GM12801 (cell line): Measurements from ENCODE around the gene PROCA1.

ENCODE experiments used
- TF ChIP-seq, protein P1 (sequence below): IDR thresholded peaks from one replicate; pipeline ENCODE4 v1.5.1; 2011; ENCODE audit warnings: control low read depth; ENCODE audit not compliant: insufficient read length; ENCODE audit errors: extremely low read depth

PROCA1 gene

DNA sequence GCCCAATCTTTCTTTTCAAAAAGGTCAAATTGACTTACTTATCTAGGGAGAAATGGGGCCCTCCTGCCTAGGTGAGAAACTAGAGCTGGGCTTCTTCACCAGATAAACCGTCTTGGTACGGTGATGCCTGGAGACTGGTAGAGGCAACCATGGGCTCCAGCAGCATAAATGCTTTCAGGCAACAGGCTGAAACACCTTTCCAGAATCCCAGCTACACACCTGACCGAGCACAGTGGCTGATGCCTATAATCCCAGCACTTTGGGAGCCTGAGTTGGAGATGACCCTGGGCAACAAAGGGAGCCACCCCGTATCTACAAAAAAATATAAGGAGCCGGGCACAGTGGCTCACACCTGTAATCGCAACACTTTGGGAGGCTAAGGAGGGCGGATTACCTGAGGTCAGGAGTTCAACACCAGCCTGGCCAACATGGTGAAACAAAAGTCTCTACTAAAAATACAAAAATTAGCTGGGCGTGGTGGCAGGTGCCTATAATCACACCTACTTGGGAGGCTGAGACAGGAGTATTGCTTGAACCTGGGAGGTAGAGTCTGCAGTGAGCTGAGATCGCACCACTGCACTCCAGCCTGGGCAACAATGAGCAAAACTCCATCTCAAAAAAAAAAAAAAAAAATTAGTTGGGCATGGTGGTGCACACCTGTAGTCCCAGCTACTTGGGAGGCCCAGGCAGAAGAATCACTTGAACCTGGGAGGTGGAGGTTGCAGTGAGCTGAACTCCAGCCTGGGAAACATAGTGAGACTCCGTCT, 40.1 kb upstream of the PROCA1 start:
- TF ChIP-seq, protein P1, sequence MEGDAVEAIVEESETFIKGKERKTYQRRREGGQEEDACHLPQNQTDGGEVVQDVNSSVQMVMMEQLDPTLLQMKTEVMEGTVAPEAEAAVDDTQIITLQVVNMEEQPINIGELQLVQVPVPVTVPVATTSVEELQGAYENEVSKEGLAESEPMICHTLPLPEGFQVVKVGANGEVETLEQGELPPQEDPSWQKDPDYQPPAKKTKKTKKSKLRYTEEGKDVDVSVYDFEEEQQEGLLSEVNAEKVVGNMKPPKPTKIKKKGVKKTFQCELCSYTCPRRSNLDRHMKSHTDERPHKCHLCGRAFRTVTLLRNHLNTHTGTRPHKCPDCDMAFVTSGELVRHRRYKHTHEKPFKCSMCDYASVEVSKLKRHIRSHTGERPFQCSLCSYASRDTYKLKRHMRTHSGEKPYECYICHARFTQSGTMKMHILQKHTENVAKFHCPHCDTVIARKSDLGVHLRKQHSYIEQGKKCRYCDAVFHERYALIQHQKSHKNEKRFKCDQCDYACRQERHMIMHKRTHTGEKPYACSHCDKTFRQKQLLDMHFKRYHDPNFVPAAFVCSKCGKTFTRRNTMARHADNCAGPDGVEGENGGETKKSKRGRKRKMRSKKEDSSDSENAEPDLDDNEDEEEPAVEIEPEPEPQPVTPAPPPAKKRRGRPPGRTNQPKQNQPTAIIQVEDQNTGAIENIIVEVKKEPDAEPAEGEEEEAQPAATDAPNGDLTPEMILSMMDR = no peak

DNA sequence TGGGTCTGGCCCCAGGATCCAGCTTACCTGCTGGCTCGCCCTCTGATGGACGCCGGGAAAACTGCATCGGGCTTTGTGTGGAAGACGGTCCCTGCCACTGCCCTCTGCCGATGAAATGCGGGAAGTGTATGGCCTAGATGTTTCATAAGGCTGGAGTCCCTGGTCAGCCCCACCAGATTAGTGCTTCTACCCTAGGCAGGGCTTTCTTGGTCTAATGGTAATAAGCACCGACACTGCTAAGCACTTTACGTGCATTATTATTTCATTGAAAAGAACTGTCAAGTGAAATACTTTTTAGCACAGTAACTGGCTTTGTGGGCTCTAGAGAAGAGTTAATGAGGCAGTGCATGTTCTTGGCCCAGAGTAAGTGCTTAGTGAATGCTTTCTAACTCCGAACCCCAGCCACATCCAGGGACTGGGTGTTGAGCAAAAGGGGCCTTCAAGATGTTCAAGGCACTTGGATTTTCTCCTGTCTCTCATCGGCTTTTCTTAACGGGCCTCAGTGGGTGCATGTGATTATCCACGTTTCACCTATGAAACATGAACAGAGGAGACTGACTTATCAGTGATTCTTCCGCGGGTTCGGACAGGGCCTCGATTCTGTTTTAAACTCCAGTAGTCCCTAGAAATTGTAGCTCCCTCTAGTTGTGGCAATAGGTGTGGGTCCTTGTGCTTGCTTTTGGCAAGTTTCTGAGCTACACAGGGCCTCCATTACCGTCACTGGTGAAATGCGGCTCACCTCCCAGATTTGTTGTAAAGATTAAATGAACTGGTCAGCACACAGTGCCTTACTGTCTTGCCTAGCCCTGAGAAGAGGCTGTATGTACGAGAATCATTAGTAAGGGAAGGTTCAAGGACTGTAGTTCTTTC, 38.7 kb upstream of the PROCA1 start:
- TF ChIP-seq, protein P1 = peak; percentile 99

DNA sequence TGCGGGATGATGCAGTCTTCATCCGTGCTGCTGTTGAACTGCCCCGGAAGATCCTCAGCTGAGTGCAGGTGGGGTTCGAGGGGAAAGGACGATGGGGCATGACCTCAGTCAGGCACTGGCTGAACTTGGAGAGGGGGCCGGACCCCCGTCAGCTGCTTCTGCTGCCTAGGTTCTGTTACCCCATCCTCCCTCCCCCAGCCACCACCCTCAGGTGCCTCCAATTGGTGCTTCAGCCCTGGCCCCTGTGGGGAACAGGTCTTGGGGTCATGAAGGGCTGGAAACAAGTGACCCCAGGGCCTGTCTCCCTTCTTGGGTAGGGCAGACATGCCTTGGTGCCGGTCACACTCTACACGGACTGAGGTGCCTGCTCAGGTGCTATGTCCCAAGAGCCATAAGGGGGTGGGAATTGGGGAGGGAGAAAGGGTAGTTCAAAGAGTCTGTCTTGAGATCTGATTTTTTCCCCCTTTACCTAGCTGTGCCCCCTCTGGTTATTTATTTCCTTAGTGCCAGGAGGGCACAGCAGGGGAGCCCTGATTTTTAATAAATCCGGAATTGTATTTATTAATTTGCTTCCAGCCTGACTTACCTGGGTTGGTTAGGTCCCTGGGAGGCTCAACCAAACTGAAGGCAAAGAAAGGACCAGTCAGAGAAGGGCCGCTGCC, 38.0 kb upstream of the PROCA1 start:
- TF ChIP-seq, protein P1 = no peak

DNA sequence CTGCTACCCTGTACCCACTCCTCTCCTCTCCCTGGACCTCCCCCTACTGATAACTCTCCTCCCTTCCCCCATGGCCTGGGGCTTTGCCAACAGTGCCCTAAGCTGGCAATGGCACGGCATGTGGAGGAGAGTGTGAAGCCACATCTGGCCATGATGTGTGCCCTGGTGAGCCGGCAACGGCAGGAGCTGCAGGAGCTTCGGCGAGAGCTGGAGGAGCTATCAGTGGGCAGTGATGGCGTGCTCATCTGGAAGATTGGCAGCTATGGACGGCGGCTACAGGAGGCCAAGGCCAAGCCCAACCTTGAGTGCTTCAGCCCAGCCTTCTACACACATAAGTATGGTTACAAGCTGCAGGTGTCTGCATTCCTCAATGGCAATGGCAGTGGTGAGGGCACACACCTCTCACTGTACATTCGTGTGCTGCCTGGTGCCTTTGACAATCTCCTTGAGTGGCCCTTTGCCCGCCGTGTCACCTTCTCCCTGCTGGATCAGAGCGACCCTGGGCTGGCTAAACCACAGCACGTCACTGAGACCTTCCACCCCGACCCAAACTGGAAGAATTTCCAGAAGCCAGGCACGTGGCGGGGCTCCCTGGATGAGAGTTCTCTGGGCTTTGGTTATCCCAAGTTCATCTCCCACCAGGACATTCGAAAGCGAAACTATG, 37.3 kb upstream of the PROCA1 start:
- TF ChIP-seq, protein P1 = no peak

DNA sequence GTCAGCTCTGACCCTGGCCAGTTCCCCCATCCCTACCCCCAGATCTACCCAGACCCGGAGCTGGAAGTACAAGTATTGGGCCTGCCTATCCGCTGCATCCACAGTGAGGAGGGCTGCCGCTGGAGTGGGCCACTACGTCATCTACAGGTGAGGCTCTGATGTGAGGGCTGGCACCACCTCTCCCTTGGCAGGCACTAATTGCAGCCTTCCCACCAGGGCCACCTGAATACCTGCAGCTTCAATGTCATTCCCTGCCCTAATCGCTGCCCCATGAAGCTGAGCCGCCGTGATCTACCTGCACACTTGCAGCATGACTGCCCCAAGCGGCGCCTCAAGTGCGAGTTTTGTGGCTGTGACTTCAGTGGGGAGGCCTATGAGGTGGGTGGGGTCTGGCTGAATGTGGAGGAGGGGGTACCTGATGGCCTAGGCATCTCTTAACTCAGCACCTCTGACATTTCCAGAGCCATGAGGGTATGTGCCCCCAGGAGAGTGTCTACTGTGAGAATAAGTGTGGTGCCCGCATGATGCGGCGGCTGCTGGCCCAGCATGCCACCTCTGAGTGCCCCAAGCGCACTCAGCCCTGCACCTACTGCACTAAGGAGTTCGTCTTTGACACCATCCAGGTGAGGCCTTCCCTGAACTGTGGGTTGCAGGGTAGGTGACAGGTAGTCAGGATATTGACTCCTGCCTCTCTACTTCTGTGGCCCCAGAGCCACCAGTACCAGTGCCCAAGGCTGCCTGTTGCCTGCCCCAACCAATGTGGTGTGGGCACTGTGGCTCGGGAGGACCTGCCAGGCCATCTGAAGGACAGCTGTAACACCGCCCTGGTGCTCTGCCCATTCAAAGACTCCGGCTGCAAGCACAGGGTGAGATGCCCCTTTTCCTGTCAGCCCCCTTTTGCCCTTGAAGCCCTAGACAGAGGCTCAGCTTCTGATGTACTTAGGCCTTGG, 36.4 kb upstream of the PROCA1 start:
- TF ChIP-seq, protein P1 = no peak

DNA sequence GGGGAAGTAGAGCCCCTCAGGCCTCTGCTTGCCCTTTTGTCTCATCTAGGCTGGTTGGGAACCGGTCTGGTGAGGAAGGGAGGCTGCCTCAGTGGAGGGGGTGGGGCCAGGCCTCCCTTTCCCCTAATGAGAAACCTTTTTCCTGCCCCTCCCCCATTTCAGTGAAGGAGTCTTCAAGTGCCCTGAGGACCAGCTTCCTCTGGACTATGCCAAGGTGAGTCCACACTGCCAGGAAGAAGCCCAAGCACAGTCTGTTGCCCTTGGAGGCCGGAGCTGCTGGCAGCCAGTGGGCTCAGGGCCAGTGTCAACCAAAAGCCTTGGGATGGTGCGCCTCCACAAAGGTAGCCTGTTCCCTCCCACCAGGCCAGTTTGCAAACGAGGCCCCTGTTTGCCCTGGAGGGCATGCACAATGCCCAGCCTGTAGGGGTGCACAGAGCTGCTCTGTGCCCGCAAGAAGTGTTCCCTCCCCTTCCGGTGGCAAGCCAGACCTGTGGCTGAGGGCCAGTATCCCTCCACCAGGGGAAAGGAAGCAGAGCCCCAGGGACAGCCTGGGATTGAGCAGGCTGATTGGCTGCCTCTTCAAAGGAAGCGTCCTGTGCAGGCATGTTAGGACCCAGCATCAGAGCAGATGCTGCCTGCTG, 35.5 kb upstream of the PROCA1 start:
- TF ChIP-seq, protein P1 = no peak
